Cardiac fibroblast (primary cell): ENCODE measurements around the gene SYT9.
"Not testable (repeated sequence)": the region's sequence is repeated elsewhere in the genome, so short reads cannot be mapped to it uniquely, and the experiment has no call there.

Experiments
- DNase-seq, 2 donors: peaks; one replicate each; pipeline versions ENCODE4 v3.0.0 to v3.0.0-alpha.2; 2010; ENCODE audit warnings: low read depth in 2 of 2
- H3K4me3 ChIP-seq, 2 donors: replicated peaks in 1 of 2; 1 replicate in 1 of 2; 2 replicates in 1 of 2; pipeline ENCODE4 v1.5.1; 2011; ENCODE audit warnings: low read depth in 2 of 2, low read length in 2 of 2, mild to moderate bottlenecking in 2 of 2, moderate library complexity in 1 of 2
- TF ChIP-seq, protein P1 (sequence below): IDR thresholded peaks from one replicate; pipeline ENCODE4 v1.5.1; 2011; ENCODE audit warnings: low read depth, mild to moderate bottlenecking, low read length, inconsistent platforms

The SYT9 gene

DNA sequence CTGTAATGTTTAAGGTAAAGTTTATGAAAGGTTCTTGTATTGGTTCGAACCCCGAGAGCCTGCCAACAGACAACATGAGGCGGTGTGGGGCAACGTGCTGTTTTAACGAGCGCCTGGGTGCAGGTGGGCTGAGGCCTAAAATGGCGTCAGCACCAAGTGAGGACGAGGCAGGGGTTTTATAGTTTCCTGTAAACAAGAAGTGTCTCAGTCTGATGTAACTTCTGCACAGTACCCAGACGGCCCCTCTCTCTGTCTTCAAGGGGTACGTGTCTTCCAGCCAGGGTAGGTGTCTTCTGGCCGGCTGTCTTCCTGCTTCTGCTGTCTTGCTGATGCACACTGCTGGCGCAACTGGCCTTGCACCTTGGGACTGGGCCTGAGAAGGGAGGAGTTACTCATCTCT lies 264.8 kb downstream of the SYT9 start:
- DNase-seq: no peak
- TF ChIP-seq, protein P1, sequence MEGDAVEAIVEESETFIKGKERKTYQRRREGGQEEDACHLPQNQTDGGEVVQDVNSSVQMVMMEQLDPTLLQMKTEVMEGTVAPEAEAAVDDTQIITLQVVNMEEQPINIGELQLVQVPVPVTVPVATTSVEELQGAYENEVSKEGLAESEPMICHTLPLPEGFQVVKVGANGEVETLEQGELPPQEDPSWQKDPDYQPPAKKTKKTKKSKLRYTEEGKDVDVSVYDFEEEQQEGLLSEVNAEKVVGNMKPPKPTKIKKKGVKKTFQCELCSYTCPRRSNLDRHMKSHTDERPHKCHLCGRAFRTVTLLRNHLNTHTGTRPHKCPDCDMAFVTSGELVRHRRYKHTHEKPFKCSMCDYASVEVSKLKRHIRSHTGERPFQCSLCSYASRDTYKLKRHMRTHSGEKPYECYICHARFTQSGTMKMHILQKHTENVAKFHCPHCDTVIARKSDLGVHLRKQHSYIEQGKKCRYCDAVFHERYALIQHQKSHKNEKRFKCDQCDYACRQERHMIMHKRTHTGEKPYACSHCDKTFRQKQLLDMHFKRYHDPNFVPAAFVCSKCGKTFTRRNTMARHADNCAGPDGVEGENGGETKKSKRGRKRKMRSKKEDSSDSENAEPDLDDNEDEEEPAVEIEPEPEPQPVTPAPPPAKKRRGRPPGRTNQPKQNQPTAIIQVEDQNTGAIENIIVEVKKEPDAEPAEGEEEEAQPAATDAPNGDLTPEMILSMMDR: no peak
- H3K4me3 ChIP-seq: no peak overlapping the region

DNA sequence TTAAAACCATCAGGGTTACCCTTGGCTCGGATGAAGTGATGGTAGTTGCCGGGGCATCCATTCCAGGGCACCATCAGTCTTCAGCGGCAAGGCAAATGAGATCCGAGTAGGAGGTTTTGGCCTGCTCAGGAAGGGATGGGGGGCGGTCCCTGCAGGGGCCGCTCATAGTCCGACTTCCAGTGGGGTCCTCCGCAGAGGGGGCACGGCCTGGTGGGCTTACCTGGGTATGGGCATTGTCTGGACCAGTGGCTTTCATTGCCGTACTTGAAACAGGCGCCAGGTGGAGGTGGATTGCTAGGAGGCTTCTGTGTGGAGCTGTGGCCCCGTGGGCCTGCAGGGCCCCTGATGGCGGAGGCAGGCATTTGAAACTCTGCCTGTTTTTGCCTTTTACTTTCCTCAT lies 266.0 kb downstream of the SYT9 start:
- DNase-seq, H3K4me3 ChIP-seq: not testable (repeated sequence)
